ENCODE measurements around the gene CCDC112. TPM values are rescaled to one million over a fixed set of nuclear protein-coding genes. Genes with fewer than 3 reads are reported as not detected.
A peak's percentile ranks its signal among the peaks of the same experiment; 100 is the strongest.

Gene CCDC112
- total and polyA plus RNA-seq, 2 experiments from 2014 or later, result 18.1 to 48.2 TPM

- no peak for TF ChIP-seq ETS1 (IDR thresholded peaks at IDR 0.05)
- no peak for TF ChIP-seq POLR2AphosphoS5 (IDR thresholded peaks at IDR 0.05; ENCODE audit: low read depth)
- TF ChIP-seq EZH2 (IDR thresholded peaks at IDR 0.05; ENCODE audit: low read depth, unreplicated experiment), result no peak
Observed at GRCh38 chr5:115304496-115304895, 8.0 kb upstream of the CCDC112 start (continued).

GRCh38 chr5:115298811-115299210 lies 2.4 kb upstream of the CCDC112 start:
- no peak for DNase-seq (ENCODE audit: low spot score)
- H3K4me2 ChIP-seq, result no peak overlapping the region
- Mint-ChIP-seq H3K36me3 (ENCODE audit: low read depth) (no peaks in the 10 kb centered on the region; the same call in 2 of the 3 replicates), H3K4me3 (no peak overlapping the region), H3K27me3 (ENCODE audit: insufficient read depth, low read depth, poor library complexity) (peaks cover 5% of the 10 kb centered on the region), H3K27ac (no peak overlapping the region), H3K9me3 (no peaks in the 10 kb centered on the region), H3K4me1 (peaks cover 10% of the 10 kb centered on the region)
- peaks cover 6% of the 10 kb centered on the region for H4K20me1 ChIP-seq (replicated peaks; ENCODE audit: insufficient read depth)
- H3K79me2 ChIP-seq (replicated peaks; ENCODE audit: insufficient read depth), result peaks cover 22% of the 10 kb centered on the region
- 0 out of 2 replicates have a peak overlapping the region, but pooled peaks have one; percentile 66 for H2AFZ ChIP-seq
- H3K4me3 ChIP-seq, result no peak overlapping the region
- H3K27ac ChIP-seq (ENCODE audit: low read depth), result no peak overlapping the region
- H3F3A ChIP-seq (replicated peaks; ENCODE audit: low read depth), result no peaks in the 10 kb centered on the region
- no peaks in the 10 kb centered on the region; the same call in 1 of the 2 replicates for H3K36me3 ChIP-seq (ENCODE audit: insufficient read depth)
- no peak for ATAC-seq
- H3K9me2 ChIP-seq (ENCODE audit: insufficient read depth), result 0 out of 2 replicates have a peak, but pooled peaks cover under 1% of the 10 kb centered on the region
- peaks cover 14% of the 10 kb centered on the region for H3K4me1 ChIP-seq (ENCODE audit: insufficient read depth)
- H3K27me3 ChIP-seq (ENCODE audit: insufficient read depth), result no peaks in the 10 kb centered on the region
- TF ChIP-seq ZNF462 (CRISPR knock-in tag; IDR thresholded peaks at IDR 0.05), result no peak
- TF ChIP-seq CTCF (conservative IDR thresholded peaks at IDR 0.05; ENCODE audit: low read depth in 2 of 2), result no peak
- no peak for TF ChIP-seq STAT1 (IDR thresholded peaks at IDR 0.05; ENCODE audit: unreplicated experiment)
- no peak for TF ChIP-seq EZH2phosphoT487 (IDR thresholded peaks at IDR 0.05; ENCODE audit: unreplicated experiment)
- no peak for TF ChIP-seq EZH2 (IDR thresholded peaks at IDR 0.05; ENCODE audit: low read depth, unreplicated experiment)
- no peak for TF ChIP-seq NANOG (IDR thresholded peaks at IDR 0.05; ENCODE audit: borderline replicate concordance)
- TF ChIP-seq JUNB (IDR thresholded peaks at IDR 0.05; ENCODE audit: unreplicated experiment), result no peak
- TF ChIP-seq ETS1 (IDR thresholded peaks at IDR 0.05), result no peak
- no peak for TF ChIP-seq POLR2AphosphoS5 (IDR thresholded peaks at IDR 0.05; ENCODE audit: low read depth)
- no peak for TF ChIP-seq CREB1 (CRISPR knock-in tag; IDR thresholded peaks at IDR 0.05; ENCODE audit: low read depth)
- no peak for TF ChIP-seq ZNF331 (CRISPR knock-in tag; IDR thresholded peaks at IDR 0.05; ENCODE audit: low read depth)
- no peak for TF ChIP-seq ZNF114 (CRISPR knock-in tag; IDR thresholded peaks at IDR 0.05)

Measured in GM23338 (cell line).